Spleen (tissue), 11 donors: ENCODE data around the gene VSNL1. TPM values are rescaled to one million over a fixed set of nuclear protein-coding genes. Genes with fewer than 3 reads are reported as not detected.

Source experiments
- DNase-seq: peaks from one replicate; pipeline ENCODE4 v3.0.0-alpha.2; 2020
- H3K27ac ChIP-seq, 8 donors: fragments of 200-600 bp; sonication (generic) in 7 of 8; 1 replicate in 4 of 8; 2 replicates in 4 of 8; pipeline versions ENCODE4 v1.5.0 to v1.8.0; 2016 to 2021; ENCODE audit warnings: inconsistent platforms in 4 of 8, mild to moderate bottlenecking in 4 of 8, moderate library complexity in 1 of 8
- H3K27me3 ChIP-seq, 7 donors: fragments of 200-600 bp; sonication (generic) in 6 of 7; replicated peaks in 1 of 7; 1 replicate in 4 of 7; 2 replicates in 3 of 7; pipeline versions ENCODE4 v1.5.0 to v1.8.0; 2016 to 2021; ENCODE audit warnings: inconsistent platforms in 3 of 7, mild to moderate bottlenecking in 1 of 7
- H3K36me3 ChIP-seq, 6 donors: fragments of 200-600 bp; sonication (generic) in 5 of 6; 1 replicate in 4 of 6; 2 replicates in 2 of 6; pipeline versions ENCODE4 v1.5.0 to v1.8.0; 2016 to 2021; ENCODE audit warnings: inconsistent platforms in 2 of 6
- H3K4me1 ChIP-seq, 6 donors: fragments of 200-600 bp; sonication (generic) in 5 of 6; 1 replicate in 3 of 6; 2 replicates in 3 of 6; pipeline versions ENCODE4 v1.5.0 to v1.8.0; 2016 to 2021; ENCODE audit warnings: inconsistent platforms in 3 of 6
- H3K4me3 ChIP-seq, 8 donors: fragments of 200-600 bp; sonication (generic) in 7 of 8; 1 replicate in 4 of 8; 2 replicates in 4 of 8; pipeline versions ENCODE4 v1.5.0 to v1.8.0; 2016 to 2021; ENCODE audit warnings: inconsistent platforms in 4 of 8, mild to moderate bottlenecking in 4 of 8, moderate library complexity in 2 of 8
- H3K9me3 ChIP-seq, 8 donors: fragments of 200-600 bp; sonication (generic) in 7 of 8; 1 replicate in 4 of 8; 2 replicates in 4 of 8; pipeline versions ENCODE4 v1.5.0 to v1.8.0; 2016 to 2021; ENCODE audit warnings: inconsistent platforms in 4 of 8
- POLR2A ChIP-seq, 3 donors: fragments of 450-650 bp; IDR thresholded peaks; one replicate each; pipeline ENCODE4 v1.5.1; 2017; ENCODE audit warnings: antibody characterized with exemption in 3 of 3, mild to moderate bottlenecking in 1 of 3
- POLR2AphosphoS5 ChIP-seq, 3 donors: sonication (generic); formaldehyde crosslinking; IDR thresholded peaks; one replicate each; pipeline ENCODE4 v1.5.1; 2017; ENCODE audit warnings: antibody characterized with exemption in 3 of 3
- WGBS, 5 donors: extraction: QIAGEN DNeasy Blood & Tissue Kit in 3 of 5; methylation state at CpG; one replicate each; pipeline versions ENCODE4 v1.1.5 to v1.1.7; 2013 to 2018; 5-methylcytosine and 5-hydroxymethylcytosine counted together
- intact Hi-C: fragments of 100-400 bp; cut with DNase I; formaldehyde crosslinking; loops from one replicate; pipeline ENCODE4 v1.15.0; 2023; ENCODE audit warnings: low total_unique reads
- polyA plus RNA-seq, 3 donors: library from polyadenylated mRNA; stranded (reverse); fragments of 200-250 nt; gene quantifications; one replicate each; pipeline ENCODE4 v1.2.1, GENCODE V29; 2013
- total RNA-seq, 7 donors: library from RNA; depleted of rRNA in 3 of 7; stranded (reverse); fragments of >200 nt in 3 of 7; fragmentation: NEBNext Ultra II Directional in 4 of 7; extraction: Animal tissue kit (Norgen Biotek cat#: 25700) in 4 of 7; gene quantifications; one replicate each; pipeline versions ENCODE4 v1.1.0 to v1.2.1, GENCODE V29; 2016 to 2021
- TF ChIP-seq, protein P1 (sequence below), 11 experiments: fragments of 200-600 bp in 7 of 11; fragments of 450-650 bp in 4 of 11; sonication (generic) in 4 of 11; IDR thresholded peaks in 8 of 11; conservative IDR thresholded peaks in 3 of 11; 1 replicate in 7 of 11; 2 replicates in 4 of 11; pipeline versions ENCODE4 v1.4.0 to v1.8.0; 2016 to 2021; ENCODE audit warnings: antibody characterized with exemption in 11 of 11, inconsistent platforms in 4 of 11, mild to moderate bottlenecking in 1 of 11
- donor health status: healthy with polysubstance abuse.
- donor health status: DM: no; HTN: no; CAD: no; lungs with moderate emphysema.
- donor health status: DM: no; HTN: no; CAD: no.
- donor health status: Bipolar disorder and iron deficiency.
- donor health status: healthy.
- donor health status: DM: no; HTN: no; CAD: no.
- donor health status: DM: yes; HTN: yes; CAD: no.

VSNL1 gene
- total and polyA plus RNA-seq, 10 donors: 0.06 to 0.16 TPM; not detected in 8

- intact Hi-C loops: no loop called here
- WGBS, 5 donors: 64 to 76% (median 68%) methylated on average over 5 of the region's 5 CpGs
- DNase-seq: no peak
- H3K4me3 ChIP-seq: no peak overlapping the region
- H3K36me3 ChIP-seq: no peaks in the 10 kb centered on the region
- TF ChIP-seq POLR2A (IDR thresholded peaks at IDR 0.05): no peak
- no peak for TF ChIP-seq POLR2AphosphoS5 (IDR thresholded peaks at IDR 0.05)
- TF ChIP-seq, protein P1, sequence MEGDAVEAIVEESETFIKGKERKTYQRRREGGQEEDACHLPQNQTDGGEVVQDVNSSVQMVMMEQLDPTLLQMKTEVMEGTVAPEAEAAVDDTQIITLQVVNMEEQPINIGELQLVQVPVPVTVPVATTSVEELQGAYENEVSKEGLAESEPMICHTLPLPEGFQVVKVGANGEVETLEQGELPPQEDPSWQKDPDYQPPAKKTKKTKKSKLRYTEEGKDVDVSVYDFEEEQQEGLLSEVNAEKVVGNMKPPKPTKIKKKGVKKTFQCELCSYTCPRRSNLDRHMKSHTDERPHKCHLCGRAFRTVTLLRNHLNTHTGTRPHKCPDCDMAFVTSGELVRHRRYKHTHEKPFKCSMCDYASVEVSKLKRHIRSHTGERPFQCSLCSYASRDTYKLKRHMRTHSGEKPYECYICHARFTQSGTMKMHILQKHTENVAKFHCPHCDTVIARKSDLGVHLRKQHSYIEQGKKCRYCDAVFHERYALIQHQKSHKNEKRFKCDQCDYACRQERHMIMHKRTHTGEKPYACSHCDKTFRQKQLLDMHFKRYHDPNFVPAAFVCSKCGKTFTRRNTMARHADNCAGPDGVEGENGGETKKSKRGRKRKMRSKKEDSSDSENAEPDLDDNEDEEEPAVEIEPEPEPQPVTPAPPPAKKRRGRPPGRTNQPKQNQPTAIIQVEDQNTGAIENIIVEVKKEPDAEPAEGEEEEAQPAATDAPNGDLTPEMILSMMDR (IDR thresholded peaks at IDR 0.05 in 8 of 11, conservative IDR thresholded peaks at IDR 0.05 in 3 of 11): no peak
- H3K4me1 ChIP-seq: no peaks in the 10 kb centered on the region
- H3K27me3 ChIP-seq: peaks cover 0 to 61% (median under 1%) of the 10 kb centered on the region in 7 donors
- no peaks in the 10 kb centered on the region for H3K9me3 ChIP-seq
- H3K27ac ChIP-seq: no peak overlapping the region
Observed at GRCh38 chr2:17547737-17548136, 7.2 kb downstream of the VSNL1 start.

GRCh38 chr2:17550907-17551306 is 10.4 kb downstream of the VSNL1 start:
- intact Hi-C loops: no loop called here
- H3K36me3 ChIP-seq: no peaks in the 10 kb centered on the region
- WGBS, 5 donors: 73 to 86% (median 80%) methylated on average over 2 of the region's 2 CpGs
- DNase-seq: no peak
- no peaks in the 10 kb centered on the region for H3K4me1 ChIP-seq
- no peaks in the 10 kb centered on the region for H3K9me3 ChIP-seq
- H3K27me3 ChIP-seq: peaks cover 0 to 31% (median 0%) of the 10 kb centered on the region in 7 donors
- no peak overlapping the region for H3K4me3 ChIP-seq
- TF ChIP-seq, protein P1 (IDR thresholded peaks at IDR 0.05 in 8 of 11, conservative IDR thresholded peaks at IDR 0.05 in 3 of 11): no peak
- TF ChIP-seq POLR2AphosphoS5 (IDR thresholded peaks at IDR 0.05) (no peak), POLR2A (IDR thresholded peaks at IDR 0.05) (no peak)
- no peak overlapping the region for H3K27ac ChIP-seq

DNA sequence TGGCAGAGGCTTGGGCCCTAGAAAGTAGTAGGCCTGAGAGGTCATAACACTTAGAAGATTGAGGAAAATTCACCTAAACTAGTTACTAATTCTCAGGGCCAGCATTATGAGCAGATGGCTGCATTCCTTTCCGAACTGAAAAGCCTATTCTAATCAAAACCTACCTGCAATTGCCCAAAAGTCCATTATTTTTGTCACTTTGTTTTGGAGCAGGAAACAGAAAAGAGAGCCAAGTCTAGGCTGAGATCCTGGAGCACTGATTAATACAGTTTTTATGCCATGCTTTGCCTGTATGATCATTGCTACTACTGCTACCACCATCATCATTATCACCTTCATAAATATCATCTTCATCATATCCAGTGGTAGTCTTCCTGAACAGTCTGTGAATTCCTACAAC is 14.7 kb downstream of the VSNL1 start:
- H3K36me3 ChIP-seq: no peaks in the 10 kb centered on the region
- H3K27ac ChIP-seq: no peak overlapping the region
- H3K27me3 ChIP-seq: peaks cover 0 to 8% (median 0%) of the 10 kb centered on the region in 7 donors
- no peak for DNase-seq
- H3K9me3 ChIP-seq: no peaks in the 10 kb centered on the region
- no peaks in the 10 kb centered on the region for H3K4me1 ChIP-seq
- TF ChIP-seq, protein P1 (IDR thresholded peaks at IDR 0.05 in 8 of 11, conservative IDR thresholded peaks at IDR 0.05 in 3 of 11): no peak
- TF ChIP-seq POLR2AphosphoS5 (IDR thresholded peaks at IDR 0.05) (no peak), POLR2A (IDR thresholded peaks at IDR 0.05) (no peak)
- WGBS, 5 donors: 71 to 91% (median 77%) methylated on average over 1 of the region's 1 CpG
- intact Hi-C loops: no loop called here
- no peak overlapping the region for H3K4me3 ChIP-seq

DNA sequence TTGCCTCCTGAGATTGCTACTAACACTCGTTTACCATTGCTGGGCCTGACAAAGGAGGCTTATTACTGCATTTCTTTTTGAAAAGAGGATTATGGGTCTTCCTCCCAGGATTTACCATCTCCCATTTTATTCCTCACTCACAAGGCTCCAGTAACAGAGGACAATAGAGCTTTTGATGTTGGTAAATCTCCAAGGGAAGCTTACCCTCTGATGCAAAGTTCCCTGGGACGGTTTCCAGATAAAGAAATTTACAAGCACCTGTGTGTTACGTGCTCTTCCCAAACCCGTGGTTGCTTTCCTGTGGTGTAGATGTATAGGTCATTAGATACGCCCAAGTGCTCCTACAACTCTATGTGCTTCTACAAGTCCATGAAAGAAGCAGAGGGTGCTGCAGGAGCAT is 17.1 kb downstream of the VSNL1 start:
- H3K27ac ChIP-seq: no peak overlapping the region
- TF ChIP-seq, protein P1 (IDR thresholded peaks at IDR 0.05 in 8 of 11, conservative IDR thresholded peaks at IDR 0.05 in 3 of 11): no peak
- TF ChIP-seq POLR2A (IDR thresholded peaks at IDR 0.05) (no peak), POLR2AphosphoS5 (IDR thresholded peaks at IDR 0.05) (no peak)
- 59 to 79% (median 71%) methylated on average over 5 of the region's 5 CpGs for WGBS, 5 donors
- DNase-seq: no peak
- no peaks in the 10 kb centered on the region for H3K27me3 ChIP-seq
- no peaks in the 10 kb centered on the region for H3K9me3 ChIP-seq
- intact Hi-C loops: no loop called here
- no peaks in the 10 kb centered on the region for H3K4me1 ChIP-seq
- H3K36me3 ChIP-seq: no peaks in the 10 kb centered on the region
- H3K4me3 ChIP-seq: no peak overlapping the region
